HEK293 (cell line): Measurements from ENCODE around the gene SAMD4B.

Experiments used
- CTCF ChIA-PET: fragments of 350-600 bp; formaldehyde crosslinking; extraction: SDS; loops from one replicate; lab custom pipeline; 2021; ENCODE audit warnings: antibody characterized with exemption; lab: Yijun Ruan, JAX
- POLR2A ChIA-PET: fragments of 300-600 bp; formaldehyde crosslinking; extraction: SDS; loops from one replicate; lab custom pipeline; 2020; ENCODE audit warnings: antibody characterized with exemption, inconsistent platforms; lab: Yijun Ruan, JAX
- H3K27ac ChIP-seq: fragments of 200-500 bp; sonication (Bioruptor generic); 2 replicates; pipeline ENCODE4 v1.5.1; 2014; ENCODE audit warnings: low read depth, low read length, control low read depth, inconsistent platforms; ENCODE audit errors: extremely low read depth
- H3K36me3 ChIP-seq, 2 experiments: fragments of 200-500 bp in 1 of 2; sonication (Bioruptor generic) in 1 of 2; 1 replicate in 1 of 2; 2 replicates in 1 of 2; pipeline ENCODE4 v1.5.1; 2014 to 2017; ENCODE audit warnings: inconsistent platforms in 2 of 2, low read length in 2 of 2; ENCODE audit not compliant: control insufficient read depth in 2 of 2, insufficient read depth in 1 of 2
- H3K4me1 ChIP-seq: fragments of 200-500 bp; sonication (Bioruptor generic); 2 replicates; pipeline ENCODE4 v1.5.1; 2014; ENCODE audit warnings: mild to moderate bottlenecking, low read length, inconsistent platforms; ENCODE audit not compliant: control insufficient read depth, insufficient read depth
- H3K4me3 ChIP-seq: 2 replicates; pipeline ENCODE4 v1.5.1; 2011; ENCODE audit warnings: low read depth, mild to moderate bottlenecking, control low read depth, low read length, moderate library complexity
- H3K9me3 ChIP-seq: fragments of 200-500 bp; sonication (Bioruptor generic); 2 replicates; pipeline ENCODE4 v1.5.1; 2014; ENCODE audit warnings: low read depth, low read length, inconsistent platforms; ENCODE audit not compliant: control insufficient read depth, insufficient read depth
- BCL11A ChIP-seq: fragments of 450-650 bp; formaldehyde crosslinking; IDR thresholded peaks from 2 replicates; pipeline ENCODE4 v1.5.1; 2016; ENCODE audit warnings: low read depth, missing biosample characterization, missing genetic modification characterization
- OSR2 ChIP-seq: fragments of 450-650 bp; formaldehyde crosslinking; IDR thresholded peaks from 2 replicates; pipeline ENCODE4 v1.5.1; 2016; ENCODE audit warnings: missing biosample characterization, missing genetic modification characterization
- RBAK ChIP-seq: fragments of 450-650 bp; formaldehyde crosslinking; IDR thresholded peaks from 2 replicates; pipeline ENCODE4 v1.5.1; 2016; ENCODE audit warnings: missing biosample characterization, missing genetic modification characterization
- SCRT1 ChIP-seq: fragments of 450-650 bp; formaldehyde crosslinking; IDR thresholded peaks from 2 replicates; pipeline ENCODE4 v1.5.1; 2016; ENCODE audit warnings: missing biosample characterization, missing genetic modification characterization, borderline replicate concordance
- SP3 ChIP-seq: fragments of 450-650 bp; formaldehyde crosslinking; IDR thresholded peaks from 2 replicates; pipeline ENCODE4 v1.5.1; 2016; ENCODE audit warnings: missing biosample characterization, missing genetic modification characterization
- ZBTB17 ChIP-seq: fragments of 450-650 bp; formaldehyde crosslinking; IDR thresholded peaks from 2 replicates; pipeline ENCODE4 v1.5.1; 2016; ENCODE audit warnings: missing biosample characterization, missing genetic modification characterization
- ZNF132 ChIP-seq: fragments of 450-650 bp; formaldehyde crosslinking; IDR thresholded peaks from 2 replicates; pipeline ENCODE4 v1.5.1; 2017; ENCODE audit warnings: missing biosample characterization, missing genetic modification characterization, borderline replicate concordance
- ZNF155 ChIP-seq: fragments of 450-650 bp; formaldehyde crosslinking; IDR thresholded peaks from 2 replicates; pipeline ENCODE4 v1.5.1; 2016; ENCODE audit warnings: missing biosample characterization, missing genetic modification characterization
- ZNF174 ChIP-seq: fragments of 450-650 bp; formaldehyde crosslinking; IDR thresholded peaks from 2 replicates; pipeline ENCODE4 v1.5.0; 2017; ENCODE audit warnings: missing biosample characterization, mild to moderate bottlenecking, missing genetic modification characterization
- ZNF202 ChIP-seq: fragments of 450-650 bp; formaldehyde crosslinking; IDR thresholded peaks from 2 replicates; pipeline ENCODE4 v1.5.1; 2016; ENCODE audit warnings: missing biosample characterization, missing genetic modification characterization, borderline replicate concordance
- ZNF223 ChIP-seq: fragments of 450-650 bp; formaldehyde crosslinking; IDR thresholded peaks from 2 replicates; pipeline ENCODE4 v1.5.1; 2016; ENCODE audit warnings: missing biosample characterization, missing genetic modification characterization
- ZNF350 ChIP-seq: fragments of 450-650 bp; formaldehyde crosslinking; IDR thresholded peaks from 2 replicates; pipeline ENCODE4 v1.5.0; 2017; ENCODE audit warnings: missing biosample characterization, mild to moderate bottlenecking, missing genetic modification characterization
- ZNF366 ChIP-seq: fragments of 450-650 bp; formaldehyde crosslinking; conservative IDR thresholded peaks from 2 replicates; pipeline ENCODE4 v1.5.1; 2016; ENCODE audit warnings: missing biosample characterization, missing genetic modification characterization
- ZNF426 ChIP-seq: fragments of 450-650 bp; formaldehyde crosslinking; IDR thresholded peaks from 2 replicates; pipeline ENCODE4 v1.5.1; 2017; ENCODE audit warnings: missing biosample characterization, missing genetic modification characterization, mild to moderate bottlenecking, inconsistent platforms, moderate library complexity
- ZNF510 ChIP-seq: fragments of 450-650 bp; formaldehyde crosslinking; IDR thresholded peaks from 2 replicates; pipeline ENCODE4 v1.5.1; 2018; ENCODE audit warnings: mild to moderate bottlenecking, missing genetic modification characterization, missing biosample characterization; ENCODE audit not compliant: insufficient replicate concordance
- ZNF521 ChIP-seq: fragments of 450-650 bp; formaldehyde crosslinking; IDR thresholded peaks from 2 replicates; pipeline ENCODE4 v1.5.1; 2017; ENCODE audit warnings: missing biosample characterization, mild to moderate bottlenecking, missing genetic modification characterization
- ZNF777 ChIP-seq: fragments of 450-650 bp; formaldehyde crosslinking; IDR thresholded peaks from 2 replicates; pipeline ENCODE4 v1.5.1; 2017; ENCODE audit warnings: missing biosample characterization, missing genetic modification characterization, borderline replicate concordance
- ZNF830 ChIP-seq: fragments of 450-650 bp; IDR thresholded peaks from 2 replicates; pipeline ENCODE4 v1.5.0; 2018; ENCODE audit warnings: missing biosample characterization, missing genetic modification characterization, low read depth, mild to moderate bottlenecking, moderate library complexity
- TF ChIP-seq, protein P1 (sequence below): fragments of 450-650 bp; formaldehyde crosslinking; IDR thresholded peaks from 2 replicates; pipeline ENCODE4 v1.5.1; 2016; ENCODE audit warnings: missing biosample characterization, missing genetic modification characterization
- TF ChIP-seq, protein P2 (sequence below): fragments of 450-650 bp; formaldehyde crosslinking; conservative IDR thresholded peaks from 2 replicates; pipeline ENCODE4 v1.5.1; 2016; ENCODE audit warnings: low read depth, missing biosample characterization, missing genetic modification characterization

Gene SAMD4B

GRCh38 chr19:39426170-39426569 is 83.9 kb downstream of the SAMD4B start:
- TF ChIP-seq, protein P1, sequence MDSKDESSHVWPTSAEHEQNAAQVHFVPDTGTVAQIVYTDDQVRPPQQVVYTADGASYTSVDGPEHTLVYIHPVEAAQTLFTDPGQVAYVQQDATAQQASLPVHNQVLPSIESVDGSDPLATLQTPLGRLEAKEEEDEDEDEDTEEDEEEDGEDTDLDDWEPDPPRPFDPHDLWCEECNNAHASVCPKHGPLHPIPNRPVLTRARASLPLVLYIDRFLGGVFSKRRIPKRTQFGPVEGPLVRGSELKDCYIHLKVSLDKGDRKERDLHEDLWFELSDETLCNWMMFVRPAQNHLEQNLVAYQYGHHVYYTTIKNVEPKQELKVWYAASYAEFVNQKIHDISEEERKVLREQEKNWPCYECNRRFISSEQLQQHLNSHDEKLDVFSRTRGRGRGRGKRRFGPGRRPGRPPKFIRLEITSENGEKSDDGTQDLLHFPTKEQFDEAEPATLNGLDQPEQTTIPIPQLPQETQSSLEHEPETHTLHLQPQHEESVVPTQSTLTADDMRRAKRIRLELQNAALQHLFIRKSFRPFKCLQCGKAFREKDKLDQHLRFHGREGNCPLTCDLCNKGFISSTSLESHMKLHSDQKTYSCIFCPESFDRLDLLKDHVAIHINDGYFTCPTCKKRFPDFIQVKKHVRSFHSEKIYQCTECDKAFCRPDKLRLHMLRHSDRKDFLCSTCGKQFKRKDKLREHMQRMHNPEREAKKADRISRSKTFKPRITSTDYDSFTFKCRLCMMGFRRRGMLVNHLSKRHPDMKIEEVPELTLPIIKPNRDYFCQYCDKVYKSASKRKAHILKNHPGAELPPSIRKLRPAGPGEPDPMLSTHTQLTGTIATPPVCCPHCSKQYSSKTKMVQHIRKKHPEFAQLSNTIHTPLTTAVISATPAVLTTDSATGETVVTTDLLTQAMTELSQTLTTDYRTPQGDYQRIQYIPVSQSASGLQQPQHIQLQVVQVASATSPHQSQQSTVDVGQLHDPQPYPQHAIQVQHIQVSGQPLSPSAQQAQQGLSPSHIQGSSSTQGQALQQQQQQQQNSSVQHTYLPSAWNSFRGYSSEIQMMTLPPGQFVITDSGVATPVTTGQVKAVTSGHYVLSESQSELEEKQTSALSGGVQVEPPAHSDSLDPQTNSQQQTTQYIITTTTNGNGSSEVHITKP: peak; percentile 99
- TF ChIP-seq ZNF521 (tag by site-specific recombination) (no peak), ZNF366 (tag by site-specific recombination) (peak; percentile 30; the same call in 1 of the 2 replicates)
- ChIA-PET CTCF (interaction anchor here (0.5 to 4.2 kb wide), 8 partner anchors 9 to 80 kb away, joined by 3 to 20 read pairs (median 4); partner anchors contain the start of gene PLEKHG2), POLR2A (interaction anchor here (0.6 to 13.3 kb wide), 8 partner anchors 9 to 773 kb away, joined by 3 to 255 read pairs (median 11); partner anchors contain the start of genes MED29, PAF1, RPS16 and SUPT5H)
- Histone ChIP-seq H3K9me3 (no peaks in the 10 kb centered on the region), H3K27ac (no peak overlapping the region), H3K36me3 (peaks cover 34 to 41% of the 10 kb centered on the region in 2 experiments), H3K4me1 (peaks cover 5% of the 10 kb centered on the region), H3K4me3 (no peak overlapping the region)

DNA sequence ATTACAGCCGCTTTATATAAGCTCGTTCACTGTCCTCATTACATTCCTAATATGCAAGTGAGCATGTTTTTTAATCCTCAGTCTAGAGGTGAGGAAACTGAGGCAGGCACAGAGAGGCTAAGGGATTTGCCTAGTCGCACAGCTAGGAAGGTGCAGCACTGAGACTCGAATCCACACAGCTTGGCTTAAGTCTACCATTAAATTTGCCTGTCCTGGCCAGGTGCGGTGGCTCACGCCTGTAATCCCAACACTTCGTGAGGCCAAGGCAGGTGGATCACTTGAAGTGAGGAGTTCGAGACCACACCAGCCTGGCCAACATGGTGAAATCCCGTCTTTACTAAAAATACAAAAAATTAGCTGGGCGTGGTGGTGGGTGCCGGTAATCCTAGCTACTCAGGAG is 85.5 kb downstream of the SAMD4B start:
- Histone ChIP-seq H3K27ac (no peak overlapping the region), H3K4me3 (no peak overlapping the region), H3K4me1 (peaks cover 7% of the 10 kb centered on the region), H3K36me3 (peaks cover 34 to 39% of the 10 kb centered on the region in 2 experiments), H3K9me3 (no peaks in the 10 kb centered on the region)
- CTCF ChIA-PET: interaction anchor here (1.0 to 4.2 kb wide), 11 partner anchors 9 to 105 kb away, joined by 3 to 20 read pairs (median 7); partner anchors contain the start of genes EID2B, PLEKHG2 and TIMM50
- POLR2A ChIA-PET: interaction anchor here (1.1 to 13.3 kb wide), 10 partner anchors 8 to 85 kb away, joined by 4 to 255 read pairs (median 14); partner anchors contain the start of genes MED29, PAF1, RPS16 and SAMD4B
- TF ChIP-seq ZNF132 (tag by site-specific recombination): no peak
- no peak for TF ChIP-seq ZNF350 (tag by site-specific recombination)
- no peak for TF ChIP-seq ZNF777
- TF ChIP-seq ZNF202 (tag by site-specific recombination): no peak
- TF ChIP-seq ZNF155: no peak
- no peak for TF ChIP-seq BCL11A (tag by site-specific recombination)
- TF ChIP-seq, protein P2, sequence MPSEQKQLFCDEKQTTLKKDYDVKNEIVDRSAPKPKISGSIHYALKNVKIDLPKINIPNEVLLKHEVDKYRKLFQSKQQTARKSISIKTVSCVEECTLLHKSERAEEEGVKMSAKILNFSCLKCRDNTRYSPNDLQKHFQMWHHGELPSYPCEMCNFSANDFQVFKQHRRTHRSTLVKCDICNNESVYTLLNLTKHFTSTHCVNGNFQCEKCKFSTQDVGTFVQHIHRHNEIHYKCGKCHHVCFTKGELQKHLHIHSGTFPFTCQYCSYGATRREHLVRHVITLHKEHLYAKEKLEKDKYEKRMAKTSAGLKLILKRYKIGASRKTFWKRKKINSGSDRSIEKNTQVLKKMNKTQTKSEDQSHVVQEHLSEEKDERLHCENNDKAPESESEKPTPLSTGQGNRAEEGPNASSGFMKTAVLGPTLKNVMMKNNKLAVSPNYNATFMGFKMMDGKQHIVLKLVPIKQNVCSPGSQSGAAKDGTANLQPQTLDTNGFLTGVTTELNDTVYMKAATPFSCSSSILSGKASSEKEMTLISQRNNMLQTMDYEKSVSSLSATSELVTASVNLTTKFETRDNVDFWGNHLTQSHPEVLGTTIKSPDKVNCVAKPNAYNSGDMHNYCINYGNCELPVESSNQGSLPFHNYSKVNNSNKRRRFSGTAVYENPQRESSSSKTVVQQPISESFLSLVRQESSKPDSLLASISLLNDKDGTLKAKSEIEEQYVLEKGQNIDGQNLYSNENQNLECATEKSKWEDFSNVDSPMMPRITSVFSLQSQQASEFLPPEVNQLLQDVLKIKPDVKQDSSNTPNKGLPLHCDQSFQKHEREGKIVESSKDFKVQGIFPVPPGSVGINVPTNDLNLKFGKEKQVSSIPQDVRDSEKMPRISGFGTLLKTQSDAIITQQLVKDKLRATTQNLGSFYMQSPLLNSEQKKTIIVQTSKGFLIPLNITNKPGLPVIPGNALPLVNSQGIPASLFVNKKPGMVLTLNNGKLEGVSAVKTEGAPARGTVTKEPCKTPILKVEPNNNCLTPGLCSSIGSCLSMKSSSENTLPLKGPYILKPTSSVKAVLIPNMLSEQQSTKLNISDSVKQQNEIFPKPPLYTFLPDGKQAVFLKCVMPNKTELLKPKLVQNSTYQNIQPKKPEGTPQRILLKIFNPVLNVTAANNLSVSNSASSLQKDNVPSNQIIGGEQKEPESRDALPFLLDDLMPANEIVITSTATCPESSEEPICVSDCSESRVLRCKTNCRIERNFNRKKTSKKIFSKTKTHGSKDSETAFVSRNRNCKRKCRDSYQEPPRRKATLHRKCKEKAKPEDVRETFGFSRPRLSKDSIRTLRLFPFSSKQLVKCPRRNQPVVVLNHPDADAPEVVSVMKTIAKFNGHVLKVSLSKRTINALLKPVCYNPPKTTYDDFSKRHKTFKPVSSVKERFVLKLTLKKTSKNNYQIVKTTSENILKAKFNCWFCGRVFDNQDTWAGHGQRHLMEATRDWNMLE (tag by site-specific recombination): no peak
- no peak for TF ChIP-seq ZNF174 (tag by site-specific recombination)
- TF ChIP-seq ZNF830 (tag by site-specific recombination): no peak
- TF ChIP-seq ZNF510 (tag by site-specific recombination): no peak
- no peak for TF ChIP-seq SP3 (tag by site-specific recombination)
- no peak for TF ChIP-seq SCRT1 (tag by site-specific recombination)
- TF ChIP-seq ZNF426 (tag by site-specific recombination): no peak
- no peak for TF ChIP-seq ZNF223 (tag by site-specific recombination)
- no peak for TF ChIP-seq ZBTB17
- TF ChIP-seq OSR2 (tag by site-specific recombination): no peak
- TF ChIP-seq RBAK (tag by site-specific recombination): no peak
